Left ventricle myocardium inferior (tissue), 1 donor: Measurements from ENCODE around the gene PSMA4. TPM values are rescaled to one million over a fixed set of nuclear protein-coding genes. Genes with fewer than 3 reads are reported as not detected.
A peak's percentile ranks its signal among the peaks of the same experiment; 100 is the strongest.

Source experiments
- DNase-seq: peaks from one replicate; pipeline ENCODE4 v3.0.0-alpha.2; 2020
- H3K27ac ChIP-seq: fragments of 200-600 bp; replicated peaks from 2 replicates; pipeline ENCODE4 v1.8.0; 2021
- H3K27me3 ChIP-seq: fragments of 200-600 bp; 2 replicates; pipeline ENCODE4 v1.8.0; 2021; ENCODE audit warnings: low read depth
- H3K36me3 ChIP-seq: fragments of 200-600 bp; 2 replicates; pipeline ENCODE4 v1.8.0; 2021
- H3K4me1 ChIP-seq: fragments of 200-600 bp; 2 replicates; pipeline ENCODE4 v1.8.0; 2021
- H3K4me3 ChIP-seq: fragments of 200-600 bp; 2 replicates; pipeline ENCODE4 v1.8.0; 2021; ENCODE audit warnings: mild to moderate bottlenecking, moderate library complexity
- H3K9me3 ChIP-seq: fragments of 200-600 bp; replicated peaks from 2 replicates; pipeline ENCODE4 v1.8.0; 2021
- CTCF ChIP-seq: fragments of 200-600 bp; IDR thresholded peaks from 2 replicates; pipeline ENCODE4 v1.8.0; 2021; ENCODE audit warnings: antibody characterized with exemption, mild to moderate bottlenecking, borderline replicate concordance
- intact Hi-C: fragments of 100-400 bp; cut with micrococcal nuclease; formaldehyde crosslinking; loops from one replicate; pipeline ENCODE4 v1.11.0; 2022
- total RNA-seq: library from RNA; stranded (reverse); fragmentation: NEBNext Ultra II Directional; extraction: Animal tissue kit (Norgen Biotek cat#: 25700); gene quantifications from one replicate; pipeline ENCODE4 v1.2.1, GENCODE V29; 2021
- donor health status: DM: no; HTN: yes; CAD: no; lungs with severe emphysema.

Gene PSMA4
- total RNA-seq, 1 donor from 2014 or later = 109 TPM

GRCh38 chr15:78540871-78541743 is 863 bp downstream of the PSMA4 start:
- Histone ChIP-seq H3K4me3 (peak overlapping the region; percentile 80), H3K4me1 (peaks cover 45% of the 10 kb centered on the region), H3K27ac (peak overlapping the region; percentile 95), H3K36me3 (peaks cover 38% of the 10 kb centered on the region), H3K27me3 (no peaks in the 10 kb centered on the region), H3K9me3 (no peaks in the 10 kb centered on the region)
- intact Hi-C loops = no loop called here
- no peak for DNase-seq
- TF ChIP-seq CTCF = no peak

DNA sequence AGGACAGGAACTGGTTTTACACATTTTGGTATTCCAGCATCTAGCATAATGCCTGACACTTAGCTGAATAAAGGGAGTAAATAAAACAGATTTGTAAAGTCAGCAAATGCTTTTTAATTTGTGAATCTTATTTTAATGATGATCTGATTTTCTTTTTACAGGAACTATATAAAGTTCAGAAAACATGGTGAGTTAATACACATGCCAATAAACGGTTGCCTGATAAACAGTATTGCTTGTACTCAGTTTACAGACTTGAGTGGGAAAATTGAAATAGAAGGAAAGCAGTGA is 1.4 kb downstream of the PSMA4 start:
- Histone ChIP-seq H3K36me3 (peaks cover 44% of the 10 kb centered on the region), H3K27ac (no peak overlapping the region), H3K27me3 (no peaks in the 10 kb centered on the region), H3K4me1 (peaks cover 45% of the 10 kb centered on the region), H3K4me3 (peak overlapping the region; percentile 80), H3K9me3 (no peaks in the 10 kb centered on the region)
- no peak for TF ChIP-seq CTCF
- intact Hi-C loops = no loop called here
- no peak for DNase-seq

- no peaks in the 10 kb centered on the region for H3K9me3 ChIP-seq
- DNase-seq = no peak
- H3K4me1 ChIP-seq = peaks cover 45% of the 10 kb centered on the region
- intact Hi-C loops = no loop called here
- TF ChIP-seq CTCF = no peak
- peaks cover 54% of the 10 kb centered on the region for H3K36me3 ChIP-seq
- no peaks in the 10 kb centered on the region for H3K27me3 ChIP-seq
- no peak overlapping the region for H3K27ac ChIP-seq
- no peak overlapping the region for H3K4me3 ChIP-seq
Observed at GRCh38 chr15:78542647-78543046, 2.4 kb downstream of the PSMA4 start.

DNA sequence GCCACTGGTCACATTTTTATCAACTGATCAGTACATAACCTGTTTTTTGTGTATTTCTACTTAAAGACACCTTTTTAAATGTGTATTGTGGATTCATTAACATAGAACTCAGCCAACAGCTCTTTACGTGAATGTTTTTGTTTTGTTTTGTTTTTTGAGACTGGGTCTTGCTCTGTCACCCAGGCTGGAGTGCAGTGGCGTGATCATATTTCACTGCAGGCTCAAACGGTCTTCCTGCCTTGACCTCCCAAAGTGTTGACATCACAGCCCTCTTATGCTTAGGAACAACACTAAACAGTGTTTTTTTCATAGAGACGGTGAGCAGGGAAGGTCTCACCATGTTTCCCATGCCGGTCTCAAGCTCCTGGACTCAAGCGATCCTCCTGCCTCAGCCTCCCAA is 9.9 kb downstream of the PSMA4 start:
- H3K27ac ChIP-seq = no peak overlapping the region
- DNase-seq = no peak
- intact Hi-C loops = no loop called here
- no peaks in the 10 kb centered on the region for H3K4me1 ChIP-seq
- no peaks in the 10 kb centered on the region for H3K9me3 ChIP-seq
- H3K4me3 ChIP-seq = no peak overlapping the region
- TF ChIP-seq CTCF = no peak
- H3K36me3 ChIP-seq = peaks cover 62% of the 10 kb centered on the region
- H3K27me3 ChIP-seq = no peaks in the 10 kb centered on the region

- H3K27me3 ChIP-seq = no peaks in the 10 kb centered on the region
- intact Hi-C loops = no loop called here
- no peak for TF ChIP-seq CTCF
- DNase-seq = no peak
- no peak overlapping the region for H3K27ac ChIP-seq
- no peaks in the 10 kb centered on the region for H3K4me1 ChIP-seq
- H3K36me3 ChIP-seq = peaks cover 55% of the 10 kb centered on the region
- no peak overlapping the region for H3K4me3 ChIP-seq
- H3K9me3 ChIP-seq = no peaks in the 10 kb centered on the region
Observed at GRCh38 chr15:78550815-78551214, 10.6 kb downstream of the PSMA4 start.
